MM.1S (cell line): Measurements from ENCODE around the gene DNAJA2.

Experiments used
- EZH2 ChIP-seq: fragments of 300-600 bp; sonication (generic); optimal IDR thresholded peaks from 2 replicates; pipeline ENCODE3; 2017; ENCODE audit warnings: low read depth, mild to moderate bottlenecking, antibody characterized with exemption, low read length, mixed read lengths
- TF ChIP-seq, protein P1 (sequence below): fragments of 300-600 bp; sonication (generic); IDR thresholded peaks from 2 replicates; pipeline ENCODE4 v1.5.1; 2016; ENCODE audit warnings: antibody characterized with exemption, low read length, mixed read lengths

DNA sequence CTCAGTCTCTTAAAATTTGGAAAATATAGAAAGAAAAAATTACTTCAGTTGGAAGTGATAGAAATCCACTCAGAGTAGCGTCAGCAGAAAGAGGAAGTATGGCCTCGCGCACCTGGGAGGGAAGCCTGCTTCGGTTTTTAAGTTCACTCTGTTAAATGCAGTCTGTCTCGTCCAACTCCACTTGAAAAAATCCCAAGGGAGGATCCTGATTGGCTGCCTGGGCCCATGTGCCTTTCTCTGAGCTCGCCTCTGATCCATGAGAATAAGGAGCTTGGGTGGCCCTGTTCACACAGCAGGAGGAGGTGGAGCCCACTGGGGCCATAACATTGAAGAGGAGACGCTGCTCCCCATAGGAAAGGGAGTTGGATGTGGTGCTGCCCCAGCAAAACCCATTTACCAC is 40.7 kb downstream of the DNAJA2 start:
- TF ChIP-seq, protein P1, sequence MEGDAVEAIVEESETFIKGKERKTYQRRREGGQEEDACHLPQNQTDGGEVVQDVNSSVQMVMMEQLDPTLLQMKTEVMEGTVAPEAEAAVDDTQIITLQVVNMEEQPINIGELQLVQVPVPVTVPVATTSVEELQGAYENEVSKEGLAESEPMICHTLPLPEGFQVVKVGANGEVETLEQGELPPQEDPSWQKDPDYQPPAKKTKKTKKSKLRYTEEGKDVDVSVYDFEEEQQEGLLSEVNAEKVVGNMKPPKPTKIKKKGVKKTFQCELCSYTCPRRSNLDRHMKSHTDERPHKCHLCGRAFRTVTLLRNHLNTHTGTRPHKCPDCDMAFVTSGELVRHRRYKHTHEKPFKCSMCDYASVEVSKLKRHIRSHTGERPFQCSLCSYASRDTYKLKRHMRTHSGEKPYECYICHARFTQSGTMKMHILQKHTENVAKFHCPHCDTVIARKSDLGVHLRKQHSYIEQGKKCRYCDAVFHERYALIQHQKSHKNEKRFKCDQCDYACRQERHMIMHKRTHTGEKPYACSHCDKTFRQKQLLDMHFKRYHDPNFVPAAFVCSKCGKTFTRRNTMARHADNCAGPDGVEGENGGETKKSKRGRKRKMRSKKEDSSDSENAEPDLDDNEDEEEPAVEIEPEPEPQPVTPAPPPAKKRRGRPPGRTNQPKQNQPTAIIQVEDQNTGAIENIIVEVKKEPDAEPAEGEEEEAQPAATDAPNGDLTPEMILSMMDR = no peak
- TF ChIP-seq EZH2 = no peak
